GM23248 (cell line): ENCODE data around the gene HABP2. TPM values are rescaled to one million over a fixed set of nuclear protein-coding genes. Genes with fewer than 3 reads are reported as not detected.

Experiments
- DNase-seq: peaks from one replicate; pipeline ENCODE4 v3.0.0-alpha.2; 2015
- H2AFZ ChIP-seq: fragments of 200-600 bp; sonication (generic); 2 replicates; pipeline ENCODE4 v1.6.1; 2016; ENCODE audit warnings: antibody characterized with exemption
- H3F3A ChIP-seq: fragments of 200-600 bp; sonication (generic); 2 replicates; pipeline ENCODE4 v1.6.1; 2016; ENCODE audit warnings: mild to moderate bottlenecking, antibody characterized with exemption, mixed run types; ENCODE audit not compliant: insufficient read depth
- H3K27ac ChIP-seq: fragments of 200-600 bp; sonication (generic); 2 replicates; pipeline ENCODE4 v1.5.1; 2016; ENCODE audit warnings: mild to moderate bottlenecking
- H3K27me3 ChIP-seq: fragments of 200-600 bp; sonication (generic); replicated peaks from 2 replicates; pipeline ENCODE4 v1.6.1; 2016; ENCODE audit warnings: mild to moderate bottlenecking; ENCODE audit not compliant: insufficient read depth
- H3K36me3 ChIP-seq: fragments of 200-600 bp; sonication (generic); 2 replicates; pipeline ENCODE4 v1.6.1; 2016; ENCODE audit warnings: low read depth, mild to moderate bottlenecking
- H3K4me1 ChIP-seq: fragments of 200-600 bp; sonication (generic); 2 replicates; pipeline ENCODE4 v1.6.1; 2016; ENCODE audit warnings: mild to moderate bottlenecking; ENCODE audit not compliant: insufficient read depth
- H3K4me2 ChIP-seq: fragments of 200-600 bp; sonication (generic); one replicate; pipeline ENCODE4 v1.6.1; 2016; ENCODE audit warnings: mild to moderate bottlenecking; ENCODE audit not compliant: unreplicated experiment
- H3K4me3 ChIP-seq: fragments of 200-600 bp; sonication (generic); 2 replicates; pipeline ENCODE4 v1.5.1; 2016; ENCODE audit warnings: mild to moderate bottlenecking
- H3K79me2 ChIP-seq: fragments of 200-600 bp; sonication (generic); 2 replicates; pipeline ENCODE4 v1.6.1; 2016; ENCODE audit warnings: mild to moderate bottlenecking; ENCODE audit not compliant: insufficient read depth
- H3K9ac ChIP-seq: fragments of 200-600 bp; sonication (generic); 2 replicates; pipeline ENCODE4 v1.6.1; 2016; ENCODE audit warnings: mild to moderate bottlenecking
- H3K9me2 ChIP-seq: fragments of 200-600 bp; sonication (generic); 2 replicates; pipeline ENCODE4 v1.6.1; 2016; ENCODE audit warnings: mixed run types, mild to moderate bottlenecking, moderate library complexity; ENCODE audit not compliant: insufficient read depth
- H3K9me3 ChIP-seq: fragments of 200-600 bp; sonication (generic); one replicate; pipeline ENCODE4 v1.6.1; 2017; ENCODE audit warnings: low read depth
- H4K20me1 ChIP-seq: fragments of 200-600 bp; sonication (generic); 2 replicates; pipeline ENCODE4 v1.6.0; 2016; ENCODE audit not compliant: insufficient read depth
- EZH2 ChIP-seq: fragments of 200-600 bp; sonication (generic); IDR thresholded peaks from 2 replicates; pipeline ENCODE4 v1.6.1; 2018; ENCODE audit warnings: antibody characterized with exemption, mild to moderate bottlenecking; ENCODE audit not compliant: insufficient read depth, poor library complexity, severe bottlenecking
- EZH2phosphoT487 ChIP-seq: fragments of 200-600 bp; sonication (generic); IDR thresholded peaks from 2 replicates; pipeline ENCODE4 v1.6.1; 2018; ENCODE audit warnings: antibody characterized with exemption, moderate library complexity, mild to moderate bottlenecking, low read depth; ENCODE audit not compliant: insufficient read depth
- WGBS, 2 experiments: methylation state at CpG; one replicate each; pipeline ENCODE4 v1.1.6; 2015 to 2017; ENCODE audit warnings: low lambda C conversion rate in 2 of 2, low coverage in 1 of 2; ENCODE audit errors: missing lambda C conversion rate in 2 of 2; 5-methylcytosine and 5-hydroxymethylcytosine counted together
- in situ Hi-C: fragments of 300-500 bp; cut with MboI; formaldehyde crosslinking; loops from 2 replicates; pipeline ENCODE4 v1.15.0; 2020
- polyA plus RNA-seq: library from polyadenylated mRNA; unstranded; fragments of >200 nt; fragmentation: Nextera tagmentation; extraction: Ambion mirVana; gene quantifications from 2 replicates; pipeline ENCODE4 v1.2.1, GENCODE V29; 2016
- total RNA-seq: library from RNA; depleted of rRNA; stranded (reverse); fragments of >200 nt; shearing (Covaris generic); gene quantifications from 2 replicates; pipeline ENCODE4 v1.2.3, GENCODE V29; 2014

Gene HABP2
- total and polyA plus RNA-seq, 2 experiments from 2014 or later: not detected

GRCh38 chr10:113557903-113558321 is 5.1 kb downstream of the HABP2 start:
- Histone ChIP-seq H2AFZ (0 out of 2 replicates have a peak overlapping the region, but pooled peaks have one; percentile 24), H3K9me2 (no peaks in the 10 kb centered on the region), H3K9ac (no peak overlapping the region), H3K4me1 (no peaks in the 10 kb centered on the region), H3K4me2 (no peak overlapping the region), H3F3A (no peaks in the 10 kb centered on the region), H3K4me3 (no peak overlapping the region), H4K20me1 (no peaks in the 10 kb centered on the region), H3K79me2 (no peaks in the 10 kb centered on the region), H3K9me3 (no peaks in the 10 kb centered on the region), H3K27ac (no peak overlapping the region), H3K36me3 (no peaks in the 10 kb centered on the region), H3K27me3 (0 out of 2 replicates have a peak, but pooled peaks cover 15% of the 10 kb centered on the region)
- no peak for DNase-seq
- WGBS, 2 experiments: 63 to 67% methylated on average over 9 of the region's 9 CpGs
- no peak for TF ChIP-seq EZH2
- no peak for TF ChIP-seq EZH2phosphoT487
- in situ Hi-C loops: no loop called here

DNA sequence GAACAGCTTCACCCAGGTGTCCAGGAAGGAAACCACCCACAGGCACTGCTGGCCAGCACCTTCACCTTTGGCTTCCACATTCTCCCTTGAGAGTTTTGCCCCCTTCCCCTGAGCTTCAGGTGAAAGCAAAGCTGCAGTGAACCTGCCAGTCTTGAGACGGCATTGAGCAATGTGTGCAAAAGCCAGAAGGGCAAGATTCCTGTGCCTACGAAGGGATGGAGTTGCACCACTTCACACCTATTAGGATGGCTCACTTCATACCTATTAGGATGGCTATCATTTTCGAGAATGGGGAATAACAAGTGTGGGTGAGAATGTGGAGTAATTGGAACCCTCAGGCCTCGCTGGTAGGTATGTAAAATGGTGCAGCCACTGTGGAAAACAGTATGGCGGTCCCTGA is 7.2 kb downstream of the HABP2 start:
- H3K9me2 ChIP-seq: no peaks in the 10 kb centered on the region
- no peak overlapping the region for H3K9ac ChIP-seq
- H3K4me1 ChIP-seq: no peaks in the 10 kb centered on the region
- H3K4me2 ChIP-seq: no peak overlapping the region
- no peaks in the 10 kb centered on the region for H3K9me3 ChIP-seq
- in situ Hi-C loops: no loop called here
- no peaks in the 10 kb centered on the region for H3K79me2 ChIP-seq
- TF ChIP-seq EZH2phosphoT487: no peak
- no peak for TF ChIP-seq EZH2
- no peak for DNase-seq
- H3K36me3 ChIP-seq: no peaks in the 10 kb centered on the region
- no peaks in the 10 kb centered on the region for H4K20me1 ChIP-seq
- no peak overlapping the region for H3K4me3 ChIP-seq
- no peak overlapping the region for H3K27ac ChIP-seq
- no peak overlapping the region for H2AFZ ChIP-seq
- no peaks in the 10 kb centered on the region for H3F3A ChIP-seq
- 0 out of 2 replicates have a peak, but pooled peaks cover 15% of the 10 kb centered on the region for H3K27me3 ChIP-seq
- 83 to 85% methylated on average over 5 of the region's 5 CpGs for WGBS, 2 experiments

DNA sequence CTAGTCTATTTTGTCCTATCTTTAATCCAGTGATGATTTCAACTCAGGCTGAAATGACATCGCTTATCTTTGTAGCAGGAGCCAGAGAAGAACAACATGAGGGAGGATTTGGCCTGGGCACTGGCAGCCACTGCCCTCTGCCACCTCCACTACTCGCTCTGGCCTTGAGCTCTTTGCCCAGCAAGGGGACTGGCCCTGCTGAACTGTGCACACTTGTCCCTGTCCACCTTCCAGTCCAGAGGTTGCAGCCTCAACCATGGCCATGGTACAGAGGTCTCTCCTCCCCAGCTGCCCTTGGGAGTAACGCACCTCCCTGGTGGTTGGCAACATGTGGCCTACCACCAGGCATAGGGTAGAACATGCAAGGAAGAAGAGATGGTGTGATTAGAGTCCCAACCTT is 8.4 kb downstream of the HABP2 start:
- no peak overlapping the region for H3K27ac ChIP-seq
- no peaks in the 10 kb centered on the region for H3K9me3 ChIP-seq
- H3K36me3 ChIP-seq: no peaks in the 10 kb centered on the region
- no peaks in the 10 kb centered on the region for H3K79me2 ChIP-seq
- H3F3A ChIP-seq: no peaks in the 10 kb centered on the region
- H4K20me1 ChIP-seq: no peaks in the 10 kb centered on the region
- no peak for DNase-seq
- TF ChIP-seq EZH2 (no peak), EZH2phosphoT487 (no peak)
- H3K4me3 ChIP-seq: no peak overlapping the region
- in situ Hi-C loops: no loop called here
- WGBS, 2 experiments: 85 to 92% methylated on average over 3 of the region's 3 CpGs
- no peak overlapping the region for H3K9ac ChIP-seq
- no peaks in the 10 kb centered on the region for H3K9me2 ChIP-seq
- no peak overlapping the region for H2AFZ ChIP-seq
- H3K4me2 ChIP-seq: no peak overlapping the region
- H3K4me1 ChIP-seq: no peaks in the 10 kb centered on the region
- H3K27me3 ChIP-seq: 0 out of 2 replicates have a peak, but pooled peaks cover 11% of the 10 kb centered on the region

DNA sequence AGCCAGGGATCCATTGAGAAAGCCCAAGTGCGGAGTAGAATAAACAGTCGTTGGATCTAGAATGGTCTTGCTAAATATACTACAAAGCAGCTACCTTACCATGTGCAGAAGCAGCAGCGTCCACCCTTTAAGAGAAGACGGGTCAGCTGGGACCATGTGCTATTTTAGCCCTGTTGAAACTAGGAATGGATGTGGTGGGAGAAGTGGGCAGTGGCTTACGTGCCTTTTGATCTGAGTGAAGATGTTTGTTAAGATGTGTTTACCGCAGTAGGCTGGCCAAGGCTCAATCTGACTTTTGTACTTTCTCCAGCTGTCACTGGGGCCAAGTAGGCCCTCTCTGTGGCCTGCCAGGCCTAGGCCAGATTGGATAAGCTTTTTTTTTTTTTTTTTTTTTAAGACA is 9.2 kb downstream of the HABP2 start:
- no peak for DNase-seq
- WGBS, 2 experiments: 53 to 54% methylated on average over 6 of the region's 6 CpGs
- Histone ChIP-seq H2AFZ (no peak overlapping the region), H3K9ac (no peak overlapping the region), H3K9me2 (no peaks in the 10 kb centered on the region), H4K20me1 (no peaks in the 10 kb centered on the region), H3K9me3 (no peaks in the 10 kb centered on the region), H3K79me2 (no peaks in the 10 kb centered on the region), H3K27me3 (0 out of 2 replicates have a peak, but pooled peaks cover 7% of the 10 kb centered on the region), H3F3A (no peaks in the 10 kb centered on the region), H3K27ac (no peak overlapping the region), H3K36me3 (no peaks in the 10 kb centered on the region), H3K4me2 (no peak overlapping the region), H3K4me1 (no peaks in the 10 kb centered on the region), H3K4me3 (no peak overlapping the region)
- in situ Hi-C loops: no loop called here
- TF ChIP-seq EZH2: no peak
- TF ChIP-seq EZH2phosphoT487: no peak

GRCh38 chr10:113562704-113563103 is 9.9 kb downstream of the HABP2 start:
- TF ChIP-seq EZH2phosphoT487: no peak
- no peak for TF ChIP-seq EZH2
- no peaks in the 10 kb centered on the region for H3K9me2 ChIP-seq
- no peaks in the 10 kb centered on the region for H3F3A ChIP-seq
- H3K4me2 ChIP-seq: peak overlapping the region; percentile 75
- no peak overlapping the region for H3K9ac ChIP-seq
- H4K20me1 ChIP-seq: no peaks in the 10 kb centered on the region
- 0 out of 2 replicates have a peak, but pooled peaks cover 4% of the 10 kb centered on the region for H3K27me3 ChIP-seq
- WGBS, 2 experiments: 71 to 83% methylated on average over 5 of the region's 5 CpGs
- no peaks in the 10 kb centered on the region for H3K36me3 ChIP-seq
- peak overlapping the region; percentile 82 for H2AFZ ChIP-seq
- no peaks in the 10 kb centered on the region for H3K4me1 ChIP-seq
- no peak overlapping the region for H3K27ac ChIP-seq
- peak overlapping the region; percentile 64; the same call in 1 of the 2 replicates for H3K4me3 ChIP-seq
- DNase-seq: no peak
- H3K79me2 ChIP-seq: no peaks in the 10 kb centered on the region
- in situ Hi-C loops: no loop called here
- no peaks in the 10 kb centered on the region for H3K9me3 ChIP-seq
